Osteocyte (in vitro differentiated cells): ENCODE measurements around the gene ANKS1B. TPM values are rescaled to one million over a fixed set of nuclear protein-coding genes. Genes with fewer than 3 reads are reported as not detected.
"Not testable (repeated sequence)": the region's sequence is repeated elsewhere in the genome, so short reads cannot be mapped to it uniquely, and the experiment has no call there.

ENCODE experiments used
- DNase-seq: peaks from one replicate; pipeline ENCODE4 v3.0.0; 2021; ENCODE audit warnings: mixed read lengths; ENCODE audit not compliant: unreplicated experiment; ENCODE audit errors: extremely low spot score
- H3K27ac Mint-ChIP-seq: one replicate; pipeline ENCODE4 v1.8.0; 2021; ENCODE audit warnings: mild to moderate bottlenecking, mixed read lengths; ENCODE audit not compliant: unreplicated experiment
- H3K27me3 Mint-ChIP-seq: one replicate; pipeline ENCODE4 v1.8.0; 2021; ENCODE audit warnings: mixed read lengths; ENCODE audit not compliant: unreplicated experiment
- H3K36me3 Mint-ChIP-seq: one replicate; pipeline ENCODE4 v1.8.0; 2021; ENCODE audit warnings: mixed read lengths; ENCODE audit not compliant: unreplicated experiment
- H3K4me1 Mint-ChIP-seq: one replicate; pipeline ENCODE4 v1.8.0; 2021; ENCODE audit warnings: mixed read lengths; ENCODE audit not compliant: unreplicated experiment
- H3K4me3 Mint-ChIP-seq: one replicate; pipeline ENCODE4 v1.8.0; 2021; ENCODE audit warnings: mild to moderate bottlenecking, moderate library complexity, mixed read lengths; ENCODE audit not compliant: unreplicated experiment
- H3K9me3 Mint-ChIP-seq: one replicate; pipeline ENCODE4 v1.8.0; 2021; ENCODE audit warnings: mixed read lengths; ENCODE audit not compliant: unreplicated experiment
- CTCF ChIP-seq: fragments of 200-600 bp; sonication (generic); IDR thresholded peaks from 2 replicates; pipeline ENCODE4 v1.5.0; 2021; ENCODE audit warnings: antibody characterized with exemption, mild to moderate bottlenecking, moderate library complexity
- total RNA-seq: library from RNA; stranded (reverse); gene quantifications from 2 replicates; pipeline ENCODE4 v1.2.1, GENCODE V29; 2021

The ANKS1B gene
- total RNA-seq, 1 donor from 2014 or later: 0.70 TPM

GRCh38 chr12:99800605-99801004 lies 184.1 kb downstream of the ANKS1B start:
- Mint-ChIP-seq H3K4me3 (no peak overlapping the region), H3K4me1 (no peaks in the 10 kb centered on the region), H3K9me3 (no peaks in the 10 kb centered on the region), H3K36me3 (no peaks in the 10 kb centered on the region), H3K27me3 (no peaks in the 10 kb centered on the region), H3K27ac (no peak overlapping the region)
- no peak for DNase-seq
- no peak for TF ChIP-seq CTCF

GRCh38 chr12:99797931-99798330 lies 186.8 kb downstream of the ANKS1B start:
- H3K36me3 Mint-ChIP-seq, H3K4me3 Mint-ChIP-seq, H3K4me1 Mint-ChIP-seq, H3K27ac Mint-ChIP-seq, H3K9me3 Mint-ChIP-seq, H3K27me3 Mint-ChIP-seq, DNase-seq: not testable (repeated sequence)

- no peaks in the 10 kb centered on the region for H3K4me1 Mint-ChIP-seq
- H3K27me3 Mint-ChIP-seq: no peaks in the 10 kb centered on the region
- H3K27ac Mint-ChIP-seq: no peak overlapping the region
- H3K4me3 Mint-ChIP-seq: no peak overlapping the region
- no peak for DNase-seq
- no peak for TF ChIP-seq CTCF
- no peaks in the 10 kb centered on the region for H3K36me3 Mint-ChIP-seq
- no peaks in the 10 kb centered on the region for H3K9me3 Mint-ChIP-seq
Observed at GRCh38 chr12:99783421-99783820, 201.3 kb downstream of the ANKS1B start.

GRCh38 chr12:99772274-99772673 lies 212.5 kb downstream of the ANKS1B start:
- Mint-ChIP-seq H3K9me3 (no peaks in the 10 kb centered on the region), H3K27me3 (peaks cover 6% of the 10 kb centered on the region), H3K4me3 (no peak overlapping the region), H3K36me3 (no peaks in the 10 kb centered on the region), H3K27ac (no peak overlapping the region), H3K4me1 (no peaks in the 10 kb centered on the region)
- DNase-seq: no peak
- TF ChIP-seq CTCF: no peak

- Mint-ChIP-seq H3K4me3 (no peak overlapping the region), H3K36me3 (no peaks in the 10 kb centered on the region), H3K27ac (no peak overlapping the region), H3K27me3 (peaks cover 6% of the 10 kb centered on the region), H3K4me1 (no peaks in the 10 kb centered on the region), H3K9me3 (no peaks in the 10 kb centered on the region)
- no peak for TF ChIP-seq CTCF
- no peak for DNase-seq
Observed at GRCh38 chr12:99771659-99772058, 213.1 kb downstream of the ANKS1B start.

GRCh38 chr12:99769396-99769980 lies 215.2 kb downstream of the ANKS1B start:
- H3K4me3 Mint-ChIP-seq: no peak overlapping the region
- no peak for TF ChIP-seq CTCF
- H3K36me3 Mint-ChIP-seq: no peaks in the 10 kb centered on the region
- no peaks in the 10 kb centered on the region for H3K9me3 Mint-ChIP-seq
- no peak overlapping the region for H3K27ac Mint-ChIP-seq
- DNase-seq: no peak
- no peaks in the 10 kb centered on the region for H3K4me1 Mint-ChIP-seq
- H3K27me3 Mint-ChIP-seq: peaks cover 10% of the 10 kb centered on the region
